Measurements from ENCODE around the gene RARG.
"Not testable (repeated sequence)": the region's sequence is repeated elsewhere in the genome, so short reads cannot be mapped to it uniquely, and the experiment has no call there.

RARG gene

DNA sequence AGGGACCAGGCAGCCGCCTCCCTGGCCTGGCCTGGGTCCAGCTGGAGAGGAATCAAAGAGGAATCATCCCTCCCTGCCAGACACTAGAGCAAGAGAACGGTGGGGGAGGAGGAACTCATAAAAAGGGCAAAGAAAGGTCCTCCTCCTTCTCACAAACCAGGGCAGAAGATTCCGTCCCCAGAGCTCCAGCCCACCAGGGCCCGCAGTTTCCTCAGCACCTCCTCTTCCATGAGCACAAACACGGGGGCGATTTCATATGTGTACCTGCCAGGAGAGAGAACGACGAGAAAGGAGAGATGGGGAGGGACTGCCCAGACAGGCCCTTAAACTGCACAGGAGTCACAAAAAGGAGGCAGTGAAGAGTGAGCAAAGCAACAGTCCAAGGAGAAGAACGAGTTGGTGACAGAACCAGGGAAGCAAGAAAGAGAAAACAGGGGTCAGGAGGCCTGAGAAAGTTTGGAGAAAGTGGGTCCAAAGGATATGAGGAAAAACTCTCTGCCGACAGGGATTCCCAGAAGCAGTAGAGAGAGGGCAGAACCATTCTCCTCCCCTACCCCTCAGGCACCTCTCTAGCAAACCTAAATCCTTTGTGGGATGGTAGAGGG lies 60.2 kb downstream of the RARG start:
- TF ChIP-seq CTCF (IDR thresholded peaks at IDR 0.05; ENCODE audit: low read depth, low read length, missing control alignments) = no peak
- no peak overlapping the region for H3K4me3 ChIP-seq (replicated peaks; ENCODE audit: low read depth, low read length)
- no peak for DNase-seq (ENCODE audit: extremely low read depth, low read depth)

- DNase-seq (ENCODE audit: extremely low read depth, low read depth) = no peak
- TF ChIP-seq CTCF (IDR thresholded peaks at IDR 0.05; ENCODE audit: low read depth, low read length, missing control alignments) = no peak
These were observed 60.9 kb downstream of the RARG start for GRCh38 chr12:53170876-53171724.

DNA sequence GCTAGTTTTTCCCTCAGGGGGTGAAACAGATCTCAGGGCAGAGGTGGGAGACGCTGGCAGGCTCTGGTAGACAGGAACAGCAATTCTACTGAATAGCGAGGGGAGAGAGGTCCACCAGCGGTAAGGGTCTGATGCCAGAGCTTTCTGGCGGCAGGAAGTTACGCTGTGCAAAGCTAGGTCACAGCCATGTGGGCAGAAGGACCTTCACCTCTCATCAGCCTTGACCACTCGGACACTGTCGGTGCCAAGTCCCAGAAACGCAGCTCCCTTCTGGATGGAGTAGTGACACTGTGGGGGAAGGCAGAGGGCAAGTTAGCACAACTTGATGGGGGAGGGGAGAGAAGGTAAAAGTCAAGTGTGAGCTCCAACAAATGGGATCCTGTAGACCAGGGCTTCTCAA lies 61.8 kb downstream of the RARG start:
- no peak for DNase-seq (ENCODE audit: extremely low read depth, low read depth)
- TF ChIP-seq CTCF (IDR thresholded peaks at IDR 0.05; ENCODE audit: low read depth, low read length, missing control alignments) = no peak
- H3K4me3 ChIP-seq (replicated peaks; ENCODE audit: low read depth, low read length) = no peak overlapping the region

More at GRCh38 chr12:53170876-53171724, 60.9 kb downstream of the RARG start:
- no peak overlapping the region for H3K4me3 ChIP-seq (replicated peaks; ENCODE audit: low read depth, low read length)

DNA sequence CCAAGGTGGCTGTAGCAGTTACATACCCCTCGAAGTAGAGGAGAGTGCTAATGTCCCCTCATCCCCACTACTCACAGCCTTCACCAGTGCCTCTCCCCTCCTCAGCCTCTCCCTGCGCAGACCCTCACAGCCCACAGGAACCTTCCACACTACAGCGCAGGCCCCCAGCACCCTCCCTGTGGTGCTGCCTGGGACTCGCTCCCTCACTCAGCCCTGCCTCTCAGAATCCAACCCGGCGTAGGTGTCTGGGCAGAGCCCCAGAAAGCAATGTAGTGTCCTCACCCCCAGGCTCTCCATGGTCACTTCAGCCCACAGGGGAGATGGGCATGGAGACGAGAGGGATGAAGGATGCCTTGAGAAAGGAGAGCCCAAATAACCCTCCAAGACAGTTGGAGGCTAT lies 62.4 kb downstream of the RARG start:
- H3K4me3 ChIP-seq (replicated peaks; ENCODE audit: low read depth, low read length) = no peak overlapping the region
- TF ChIP-seq CTCF (IDR thresholded peaks at IDR 0.05; ENCODE audit: low read depth, low read length, missing control alignments) = no peak
- no peak for DNase-seq (ENCODE audit: extremely low read depth, low read depth)

- TF ChIP-seq CTCF (IDR thresholded peaks at IDR 0.05; ENCODE audit: low read depth, low read length, missing control alignments) = no peak
- DNase-seq (ENCODE audit: extremely low read depth, low read depth) = no peak
- H3K4me3 ChIP-seq (replicated peaks; ENCODE audit: low read depth, low read length) = no peak overlapping the region
These were observed 65.2 kb downstream of the RARG start for GRCh38 chr12:53166837-53167236.

DNA sequence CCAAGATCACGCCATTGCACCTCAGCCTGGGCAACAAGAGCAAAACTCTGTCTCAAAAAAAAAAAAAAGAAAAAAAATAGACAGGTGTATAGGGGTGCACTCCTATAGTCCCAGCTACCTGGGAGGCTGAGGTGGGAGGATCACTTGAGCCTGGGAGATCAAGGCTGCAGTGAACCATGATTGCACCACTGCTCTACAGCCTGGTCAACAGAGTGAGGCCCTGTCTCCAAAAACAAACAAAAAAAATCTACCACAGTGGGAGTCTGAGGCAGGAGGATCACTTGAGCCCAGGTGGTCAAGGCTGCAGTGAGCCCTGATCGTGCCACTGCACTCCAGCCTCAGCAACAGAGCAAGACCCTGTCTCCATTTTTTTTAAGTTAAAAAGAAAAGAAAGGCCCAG lies 69.0 kb downstream of the RARG start:
- not testable (repeated sequence) for H3K4me3 ChIP-seq (replicated peaks; ENCODE audit: low read depth, low read length); DNase-seq (ENCODE audit: extremely low read depth, low read depth)

GRCh38 chr12:53161119-53161911 lies 70.7 kb downstream of the RARG start:
- H3K4me3 ChIP-seq (replicated peaks; ENCODE audit: low read depth, low read length) = no peak overlapping the region
- DNase-seq (ENCODE audit: extremely low read depth, low read depth) = no peak
- no peak for TF ChIP-seq CTCF (IDR thresholded peaks at IDR 0.05; ENCODE audit: low read depth, low read length, missing control alignments)

All from HFF-Myc (cell line).